HepG2 (cell line): Measurements from ENCODE around the gene HES7. TPM values are rescaled to one million over a fixed set of nuclear protein-coding genes. Genes with fewer than 3 reads are reported as not detected.

Source experiments
- ATAC-seq: fragments of 200-7000 bp; cut with Tn5 transposase; 3 replicates; pipeline ENCODE4 v1.9.1; 2020; ENCODE audit warnings: mild to moderate bottlenecking, moderate library complexity
- BruUV-seq: library from RNA; stranded (reverse); fragments of 400-500 nt; replicated peaks from 2 replicates; lab custom pipeline; 2021; lab: Mats Ljungman, UMichigan
- CTCF ChIA-PET: fragments of 300-600 bp; formaldehyde crosslinking; extraction: SDS; loops from one replicate; lab custom pipeline; 2021; ENCODE audit warnings: low total read pairs, inconsistent platforms, low intra/inter-chr PET ratio; lab: Yijun Ruan, JAX
- POLR2A ChIA-PET: fragments of 350-600 bp; sonication (Branson Sonifier 250); formaldehyde crosslinking; loops from one replicate; lab custom pipeline; 2020; ENCODE audit warnings: antibody characterized with exemption, inconsistent platforms; lab: Yijun Ruan, JAX
- DNase-seq: peaks from one replicate; pipeline ENCODE4 v3.0.0-alpha.2; 2015; ENCODE audit warnings: low spot score
- FAIRE-seq: peaks from 3 replicates; lab custom pipeline; 2011; peaks lifted over from hg19 to GRCh38; lab: Jason Lieb, UNC
- H2AFZ ChIP-seq: one replicate; pipeline ENCODE4 v1.6.1; 2011; ENCODE audit warnings: low read length, inconsistent platforms
- H3K27ac ChIP-seq: fragments of 300-600 bp; 3 replicates; pipeline ENCODE4 v1.8.0; 2011; ENCODE audit warnings: mixed run types, mild to moderate bottlenecking, mixed read lengths, low read length, inconsistent platforms; ENCODE audit not compliant: insufficient read depth; ENCODE audit errors: extremely low read length
- H3K27me3 ChIP-seq, 2 experiments: fragments of 200-600 bp in 1 of 2; 2 replicates in 1 of 2; 3 replicates in 1 of 2; pipeline versions ENCODE4 v1.6.0 to v1.8.0; 2011; ENCODE audit warnings: low read length in 2 of 2, mild to moderate bottlenecking in 2 of 2, moderate library complexity in 2 of 2, inconsistent platforms in 1 of 2; ENCODE audit not compliant: insufficient read depth in 2 of 2, control insufficient read depth in 1 of 2
- H3K36me3 ChIP-seq, 2 experiments: fragments of 200-600 bp in 1 of 2; replicated peaks in 1 of 2; 2 replicates in 1 of 2; 3 replicates in 1 of 2; pipeline versions ENCODE4 v1.5.1 to v1.8.0; 2011; ENCODE audit warnings: low read length in 2 of 2, inconsistent platforms in 1 of 2; ENCODE audit not compliant: insufficient read depth in 2 of 2, control insufficient read depth in 1 of 2
- H3K4me1 ChIP-seq: 2 replicates; pipeline ENCODE4 v1.5.1; 2012; ENCODE audit warnings: low read length, inconsistent platforms; ENCODE audit not compliant: insufficient read depth
- H3K4me2 ChIP-seq: 2 replicates; pipeline ENCODE4 v1.6.0; 2011; ENCODE audit warnings: low read depth, low read length, inconsistent platforms
- H3K4me3 ChIP-seq, 3 experiments: fragments of 200-600 bp in 1 of 3; sonication (generic), shearing (Covaris generic) in 1 of 3; replicated peaks in 1 of 3; 2 replicates each; pipeline ENCODE4 v1.5.1; 2011 to 2016; ENCODE audit warnings: low read length in 3 of 3, inconsistent platforms in 2 of 3, low read depth in 2 of 3, mild to moderate bottlenecking in 2 of 3, control low read depth in 1 of 3, mixed read lengths in 1 of 3; ENCODE audit not compliant: insufficient read depth in 1 of 3
- H3K79me2 ChIP-seq: one replicate; pipeline ENCODE4 v1.6.1; 2011; ENCODE audit warnings: low read length, inconsistent platforms; ENCODE audit not compliant: insufficient read depth
- H3K9ac ChIP-seq: 2 replicates; pipeline ENCODE4 v1.6.0; 2011; ENCODE audit warnings: mild to moderate bottlenecking, low read depth, low read length, inconsistent platforms; ENCODE audit not compliant: insufficient read depth
- H3K9me3 ChIP-seq: 2 replicates; pipeline ENCODE4 v1.5.1; 2012; ENCODE audit warnings: mild to moderate bottlenecking, low read length
- H4K20me1 ChIP-seq: 2 replicates; pipeline ENCODE4 v1.6.0; 2011; ENCODE audit warnings: inconsistent platforms, mild to moderate bottlenecking, low read length, moderate library complexity; ENCODE audit not compliant: insufficient read depth
- ETV6 ChIP-seq: sonication (generic); formaldehyde crosslinking; conservative IDR thresholded peaks from 2 replicates; pipeline ENCODE4 v1.4.0; 2020; ENCODE audit warnings: missing genetic modification reagents
- HNF4A ChIP-seq: sonication (generic); formaldehyde crosslinking; IDR thresholded peaks from 2 replicates; pipeline ENCODE4 v1.4.0; 2020; ENCODE audit warnings: missing genetic modification reagents
- MTA1 ChIP-seq: sonication (generic); formaldehyde crosslinking; IDR thresholded peaks from 2 replicates; pipeline ENCODE4 v1.4.0; 2020; ENCODE audit warnings: missing genetic modification reagents, mild to moderate bottlenecking, borderline replicate concordance
- MYC ChIP-seq: sonication (generic); formaldehyde crosslinking; IDR thresholded peaks from 2 replicates; pipeline ENCODE4 v1.9.0; 2021; ENCODE audit warnings: missing genetic modification reagents, borderline replicate concordance
- NCOR1 ChIP-seq: fragments of 200-600 bp; sonication (generic); IDR thresholded peaks from 2 replicates; pipeline ENCODE4 v1.7.0; 2017; ENCODE audit warnings: antibody characterized with exemption, low read length, borderline replicate concordance
- PITX1 ChIP-seq: sonication (generic); formaldehyde crosslinking; IDR thresholded peaks from 2 replicates; pipeline ENCODE4 v1.5.1; 2020; ENCODE audit warnings: mild to moderate bottlenecking, missing genetic modification reagents
- RELA ChIP-seq: sonication (generic); formaldehyde crosslinking; IDR thresholded peaks from 2 replicates; pipeline ENCODE4 v1.4.0; 2020; ENCODE audit warnings: missing genetic modification reagents
- TARDBP ChIP-seq: sonication (generic); formaldehyde crosslinking; IDR thresholded peaks from 2 replicates; pipeline ENCODE4 v1.8.0; 2022; ENCODE audit warnings: mild to moderate bottlenecking, missing genetic modification reagents
- UBTF ChIP-seq: sonication (generic); formaldehyde crosslinking; IDR thresholded peaks from 2 replicates; pipeline ENCODE4 v1.4.0; 2020; ENCODE audit warnings: mild to moderate bottlenecking, missing genetic modification reagents
- ZKSCAN8 ChIP-seq: IDR thresholded peaks from 2 replicates; pipeline ENCODE4 v1.6.1; 2016; ENCODE audit warnings: borderline replicate concordance, missing genetic modification reagents, missing compliant biosample characterization
- ZNF232 ChIP-seq: sonication (generic); formaldehyde crosslinking; IDR thresholded peaks from 2 replicates; pipeline ENCODE4 v1.4.0; 2020; ENCODE audit warnings: missing genetic modification reagents, borderline replicate concordance
- ZNF513 ChIP-seq: sonication (generic); formaldehyde crosslinking; conservative IDR thresholded peaks from 2 replicates; pipeline ENCODE4 v1.5.0; 2020; ENCODE audit warnings: missing genetic modification reagents
- ZNF562 ChIP-seq: sonication (generic); formaldehyde crosslinking; IDR thresholded peaks from 2 replicates; pipeline ENCODE4 v1.8.0; 2022; ENCODE audit warnings: missing genetic modification reagents, borderline replicate concordance
- ZNF713 ChIP-seq: sonication (generic); formaldehyde crosslinking; IDR thresholded peaks from 2 replicates; pipeline ENCODE4 v1.4.0; 2020; ENCODE audit warnings: mild to moderate bottlenecking, missing genetic modification reagents
- ZNF780A ChIP-seq: sonication (generic); formaldehyde crosslinking; IDR thresholded peaks from 2 replicates; pipeline ENCODE4 v1.8.0; 2022; ENCODE audit warnings: mild to moderate bottlenecking, missing genetic modification reagents, moderate library complexity
- ZNF83 ChIP-seq: sonication (generic); formaldehyde crosslinking; IDR thresholded peaks from 2 replicates; pipeline ENCODE4 v1.4.0; 2020; ENCODE audit warnings: missing genetic modification reagents, mild to moderate bottlenecking, borderline replicate concordance
- WGBS: methylation state at CpG from one replicate; pipeline ENCODE4 v1.1.6; 2017; ENCODE audit warnings: low lambda C conversion rate; 5-methylcytosine and 5-hydroxymethylcytosine counted together
- in situ Hi-C: cut with HindIII; loops from 2 replicates; pipeline ENCODE4 v1.10.0; 2017; ENCODE audit warnings: low pct_unique_long_range_greater_than_20kb; ENCODE audit not compliant: extremely low pct_ligation_motif_present
- intact Hi-C: fragments of 100-400 bp; cut with micrococcal nuclease; formaldehyde crosslinking; loops from one replicate; pipeline ENCODE4 v1.10.0; 2022; ENCODE audit not compliant: unreplicated experiment
- polyA plus RNA-seq, 8 experiments: library from polyadenylated mRNA; depleted of rRNA in 3 of 8; stranded (reverse) in 7 of 8; unstranded in 1 of 8; fragments of >200 nt; fragmentation: Illumina TruSeq in 4 of 8; extraction: Trizol in 4 of 8; gene quantifications; 2 replicates each; pipeline versions ENCODE4 v1.2.1 to v1.2.3, GENCODE V29; 2011 to 2016; ENCODE audit warnings: low read depth in 4 of 8, missing spikeins in 1 of 8, mixed read lengths in 1 of 8; ENCODE audit not compliant: insufficient read depth in 1 of 8
- total RNA-seq, 5 experiments: library from RNA; depleted of rRNA; stranded (reverse); fragments of >200 nt; fragmentation: Illumina TruSeq; extraction: Trizol; gene quantifications; 2 replicates each; pipeline ENCODE4 v1.2.3, GENCODE V29; 2016; ENCODE audit warnings: low read depth in 1 of 5

Gene HES7
- total and polyA plus RNA-seq, 2 of the 13 experiments (the other 11 are each of a cell fraction or from before 2014, with no cell fraction given) = not detected

- H3K4me2 ChIP-seq = peak overlapping the region; percentile 97
- H3K4me1 ChIP-seq = peaks cover 64% of the 10 kb centered on the region
- no peaks in the 10 kb centered on the region for H3K27me3 ChIP-seq
- FAIRE-seq (no peak), DNase-seq (no peak), ATAC-seq (no peak)
- TF ChIP-seq ZNF83 (no peak), MTA1 (no peak), MYC (CRISPR knock-in tag) (no peak), HNF4A (no peak), RELA (CRISPR knock-in tag) (no peak), ZNF780A (no peak), TARDBP (CRISPR knock-in tag) (no peak), ZNF562 (CRISPR knock-in tag) (no peak), ETV6 (CRISPR knock-in tag) (no peak), ZNF232 (CRISPR knock-in tag) (no peak), ZNF713 (no peak), UBTF (CRISPR knock-in tag) (no peak), NCOR1 (no peak), PITX1 (CRISPR knock-in tag) (no peak), ZKSCAN8 (CRISPR knock-in tag) (no peak), ZNF513 (CRISPR knock-in tag) (no peak)
- ChIA-PET POLR2A (interaction anchor here (1.2 to 2.6 kb wide), 7 partner anchors 9 to 67 kb away, joined by 3 to 42 read pairs (median 7); partner anchors contain the start of genes BORCS6 and TMEM107), CTCF (no interaction called here)
- H3K79me2 ChIP-seq = peaks cover 4% of the 10 kb centered on the region
- H3K4me3 ChIP-seq = peak overlapping the region; percentile 58 to 70 (median 63)
- BruUV-seq = no TSS peak
- H3K9ac ChIP-seq = peak overlapping the region; percentile 76
- 59% methylated on average over 11 of the region's 11 CpGs for WGBS
- no peak overlapping the region for H2AFZ ChIP-seq
- no peaks in the 10 kb centered on the region for H3K9me3 ChIP-seq
- intact Hi-C loops (no loop called here), in situ Hi-C loops (loop anchor here (5.0 kb wide), 1 partner anchor 32 kb away; the partner anchor contains the start of gene HES7)
- H4K20me1 ChIP-seq = no peaks in the 10 kb centered on the region
- peak overlapping the region; percentile 91 for H3K27ac ChIP-seq
- peaks cover 0 to 2% of the 10 kb centered on the region in 2 experiments; a peak in 2 of 5 replicates for H3K36me3 ChIP-seq
Observed at GRCh38 chr17:8154608-8155155, 30.8 kb upstream of the HES7 start.
